GM08714 (cell line): Measurements from ENCODE around the gene ABCA7.
A peak's percentile ranks its signal among the peaks of the same experiment; 100 is the strongest.

Experiments used
- H3K4me3 ChIP-seq: fragments of 200-500 bp; sonication (Bioruptor generic); 2 replicates; pipeline ENCODE4 v1.5.1; 2014; ENCODE audit warnings: mild to moderate bottlenecking, low read length, inconsistent platforms
- ZNF274 ChIP-seq: IDR thresholded peaks from 2 replicates; pipeline ENCODE4 v1.6.1; 2012; ENCODE audit warnings: mild to moderate bottlenecking, low read depth, low read length

The ABCA7 gene

DNA sequence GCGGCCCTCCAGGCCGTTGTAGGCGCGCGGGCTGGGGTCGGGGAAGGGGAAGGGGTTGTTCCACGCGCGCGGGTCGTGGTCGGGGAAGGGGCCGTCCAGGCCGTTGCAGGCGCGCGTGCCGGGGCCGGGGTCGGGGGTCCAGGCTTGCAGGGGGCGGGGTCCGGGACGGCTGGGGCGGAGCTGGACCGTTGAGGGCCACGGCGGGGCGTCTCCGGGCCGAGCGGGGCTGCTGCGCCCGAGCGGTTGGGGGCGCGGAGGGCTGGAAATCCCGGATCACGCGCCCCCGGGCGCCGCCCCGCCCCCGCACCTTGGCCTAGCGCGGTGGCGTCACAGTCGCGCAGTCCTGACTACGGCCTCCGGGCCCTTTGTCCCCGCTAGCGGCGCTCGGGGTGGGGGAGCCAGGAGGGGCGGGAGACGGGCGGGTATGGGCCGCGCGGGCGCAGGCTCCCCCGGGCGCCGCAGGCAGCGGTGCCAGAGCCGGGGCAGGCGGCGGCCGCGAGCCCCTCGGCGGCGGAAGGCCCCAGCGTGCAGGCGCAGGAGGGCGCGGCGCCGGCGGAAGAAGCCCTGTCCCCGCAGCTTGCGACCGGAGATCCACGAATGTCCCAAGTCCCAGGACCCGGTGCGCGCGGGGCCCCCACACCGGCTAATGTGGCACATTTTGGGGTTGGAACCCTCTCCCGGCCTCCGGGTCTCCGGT lies 64.6 kb downstream of the ABCA7 start:
- no peak for TF ChIP-seq ZNF274
- peak overlapping the region; percentile 85 for H3K4me3 ChIP-seq

DNA sequence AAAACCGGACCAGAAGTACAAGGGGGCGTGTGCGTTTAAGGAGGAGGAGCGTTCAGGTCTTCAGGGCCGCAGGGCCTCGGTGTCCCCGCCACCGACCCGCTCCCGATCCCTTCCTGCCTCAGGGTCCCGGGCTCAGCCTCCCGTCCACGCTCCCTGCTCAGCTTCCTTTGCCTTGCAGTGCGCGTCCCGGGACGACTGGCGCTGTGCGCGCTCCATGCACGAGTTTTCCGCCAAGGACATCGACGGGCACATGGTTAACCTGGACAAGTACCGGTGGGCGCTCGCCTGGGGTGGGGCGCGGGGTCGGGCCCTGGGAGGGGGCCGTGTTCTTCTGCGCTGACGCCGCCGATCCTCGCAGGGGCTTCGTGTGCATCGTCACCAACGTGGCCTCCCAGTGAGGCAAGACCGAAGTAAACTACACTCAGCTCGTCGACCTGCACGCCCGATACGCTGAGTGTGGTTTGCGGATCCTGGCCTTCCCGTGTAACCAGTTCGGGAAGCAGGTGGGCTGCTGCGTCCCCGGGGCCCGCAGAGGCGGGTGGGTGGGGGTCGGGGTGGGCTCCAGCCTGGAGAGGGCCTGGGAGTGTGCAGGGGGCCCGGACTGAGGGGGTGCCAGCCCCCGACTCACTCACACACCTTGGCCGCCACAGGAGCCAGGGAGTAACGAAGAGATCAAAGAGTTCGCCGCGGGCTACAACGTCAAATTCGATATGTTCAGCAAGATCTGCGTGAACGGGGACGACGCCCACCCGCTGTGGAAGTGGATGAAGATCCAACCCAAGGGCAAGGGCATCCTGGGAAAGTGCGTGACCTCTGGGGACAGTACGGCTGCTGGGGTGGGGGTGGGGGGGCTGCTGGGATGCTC lies 65.3 kb downstream of the ABCA7 start:
- no peak for TF ChIP-seq ZNF274
- peak overlapping the region; percentile 85 for H3K4me3 ChIP-seq

DNA sequence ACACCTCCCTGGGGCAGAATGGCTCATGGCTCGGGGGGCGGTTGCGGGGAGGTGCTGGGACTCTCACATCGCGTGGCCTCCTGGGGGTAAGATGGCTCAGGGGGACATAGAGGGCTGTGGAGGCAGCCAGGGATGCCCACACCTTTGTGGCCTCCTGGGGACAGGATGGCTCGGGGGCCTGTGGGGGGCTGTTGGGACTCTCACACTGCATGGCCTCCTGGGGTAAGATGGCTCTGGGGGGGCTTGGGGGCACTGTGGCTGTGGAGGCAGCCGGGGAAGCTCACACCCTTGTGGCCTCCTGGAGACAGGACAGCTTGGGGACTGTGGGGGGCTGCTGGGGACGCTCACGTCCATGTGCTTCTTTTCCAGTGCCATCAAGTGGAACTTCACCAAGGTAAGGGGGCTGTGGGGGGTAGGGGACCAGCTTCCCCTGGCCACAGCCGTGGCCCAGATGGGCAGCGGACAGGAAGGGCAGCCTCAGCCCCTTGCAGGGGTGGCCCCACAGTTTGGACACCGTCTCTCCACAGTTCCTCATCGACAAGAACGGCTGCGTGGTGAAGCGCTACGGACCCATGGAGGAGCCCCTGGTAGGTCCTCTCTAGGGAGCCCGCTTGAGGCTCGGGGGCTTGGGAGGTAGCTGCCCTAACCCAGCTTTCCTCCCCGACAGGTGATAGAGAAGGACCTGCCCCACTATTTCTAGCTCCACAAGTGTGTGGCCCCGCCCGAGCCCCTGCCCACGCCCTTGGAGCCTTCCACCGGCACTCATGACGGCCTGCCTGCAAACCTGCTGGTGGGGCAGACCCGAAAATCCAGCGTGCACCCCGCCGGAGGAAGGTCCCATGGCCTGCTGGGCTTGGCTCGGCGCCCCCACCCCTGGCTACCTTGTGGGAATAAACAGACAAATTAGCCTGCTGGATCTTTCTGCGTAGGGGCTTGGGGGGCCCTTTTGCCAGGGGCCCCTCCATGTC lies 66.2 kb downstream of the ABCA7 start:
- TF ChIP-seq ZNF274, result no peak
- H3K4me3 ChIP-seq, result no peak overlapping the region

- H3K4me3 ChIP-seq, result no peak overlapping the region
- no peak for TF ChIP-seq ZNF274
These were observed 67.1 kb downstream of the ABCA7 start for GRCh38 chr19:1106841-1107660.

DNA sequence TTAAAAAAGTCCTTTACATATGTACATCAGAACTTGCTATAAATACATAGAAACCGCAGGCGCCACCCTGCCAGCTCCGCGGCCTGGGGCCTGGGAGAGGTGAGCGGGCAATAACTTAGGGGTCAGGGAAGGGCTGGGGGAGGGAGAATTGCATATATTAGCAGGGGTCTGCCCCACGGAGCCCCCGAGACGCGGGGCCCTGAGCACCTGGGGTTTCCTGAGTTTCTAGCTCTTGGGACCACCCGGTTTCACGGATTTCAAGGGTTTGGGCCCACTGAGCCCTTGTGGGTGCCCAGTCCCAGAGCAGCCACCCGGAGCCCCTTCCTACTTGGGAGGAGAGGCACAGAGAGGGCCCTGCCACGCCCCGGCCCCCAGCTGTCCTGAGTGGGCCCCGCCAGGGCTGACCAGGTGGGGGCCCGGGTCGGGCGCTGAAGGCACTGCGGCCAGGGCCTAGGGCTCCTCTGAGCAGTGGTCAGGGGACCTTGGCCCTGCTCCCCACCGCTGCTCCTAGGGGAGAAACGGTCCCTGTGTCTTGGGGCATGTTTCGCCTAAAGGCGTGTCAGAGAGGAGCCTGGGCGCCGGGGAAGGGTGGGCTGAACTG lies 67.9 kb downstream of the ABCA7 start:
- TF ChIP-seq ZNF274, result no peak
- no peak overlapping the region for H3K4me3 ChIP-seq

GRCh38 chr19:1108291-1109031 lies 68.6 kb downstream of the ABCA7 start:
- TF ChIP-seq ZNF274, result no peak
- no peak overlapping the region for H3K4me3 ChIP-seq

DNA sequence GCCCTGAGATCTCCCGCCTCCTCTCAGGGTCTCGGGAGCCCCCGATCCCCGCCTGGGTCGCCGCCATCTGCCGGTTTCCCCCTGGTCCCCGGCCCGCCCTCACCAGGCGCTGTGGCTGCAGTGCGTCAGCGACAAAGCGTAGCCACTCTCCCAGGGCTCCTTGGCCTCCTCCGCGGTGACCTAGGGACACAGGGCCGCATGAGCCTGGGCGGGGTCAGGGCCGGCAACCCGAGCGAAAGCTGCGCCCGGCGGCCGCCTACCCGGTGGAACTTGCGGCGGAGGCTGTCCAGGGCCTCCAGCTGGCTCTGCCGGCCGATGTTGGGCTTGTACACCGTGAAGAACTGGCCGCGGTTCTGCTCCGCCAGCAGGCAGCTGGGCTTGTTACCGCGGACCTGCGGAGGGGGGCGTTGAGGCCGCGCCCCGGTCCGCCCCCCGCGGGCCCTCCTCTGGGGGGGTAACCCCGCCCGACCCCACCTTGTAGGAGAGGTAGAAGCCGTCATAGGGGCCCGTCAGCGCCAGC lies 69.2 kb downstream of the ABCA7 start:
- H3K4me3 ChIP-seq, result no peak overlapping the region
- TF ChIP-seq ZNF274, result no peak

- no peak for TF ChIP-seq ZNF274
- no peak overlapping the region for H3K4me3 ChIP-seq
These were observed 70.1 kb downstream of the ABCA7 start for GRCh38 chr19:1109697-1110671.

GRCh38 chr19:1110809-1111640 lies 71.1 kb downstream of the ABCA7 start:
- H3K4me3 ChIP-seq, result no peak overlapping the region
- no peak for TF ChIP-seq ZNF274

DNA sequence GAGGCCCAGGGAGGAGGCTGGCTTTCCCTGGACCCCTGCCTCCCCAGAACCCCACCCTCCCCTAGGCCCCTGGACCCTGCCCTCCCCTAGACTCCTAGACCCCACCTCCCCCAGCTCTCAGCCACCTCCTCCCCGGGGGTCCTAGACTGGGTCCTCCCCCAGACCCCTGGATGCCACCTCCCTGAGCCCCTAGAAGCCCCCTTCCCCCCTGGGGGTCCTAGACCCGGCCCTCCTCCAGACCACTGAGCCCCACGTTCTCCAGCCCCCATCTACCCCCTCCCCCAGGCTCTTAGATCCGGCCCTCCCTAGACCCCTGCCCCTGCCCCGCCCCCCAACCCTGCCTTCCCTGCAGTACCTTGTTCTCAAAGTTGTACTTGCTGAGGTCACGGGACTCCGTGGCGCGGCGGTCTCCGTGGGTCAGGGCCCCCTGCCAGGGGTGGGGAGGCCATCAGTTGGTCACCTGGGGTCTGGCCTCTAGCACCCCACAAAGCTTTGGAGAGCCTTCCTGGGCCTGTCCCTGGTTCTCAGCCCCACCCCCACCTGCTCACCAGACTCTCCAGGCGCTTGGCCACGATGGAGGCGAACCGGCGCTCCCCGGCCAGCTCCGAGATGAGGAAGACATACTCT lies 71.8 kb downstream of the ABCA7 start:
- no peak for TF ChIP-seq ZNF274

More for the DNA sequence above, 71.8 kb downstream of the ABCA7 start:
- H3K4me3 ChIP-seq, result no peak overlapping the region
